Effector CD8-positive, alpha-beta T cell (primary cell): Measurements from ENCODE around the gene SEC22C.
"Not testable (repeated sequence)": the region's sequence is repeated elsewhere in the genome, so short reads cannot be mapped to it uniquely, and the experiment has no call there.

Experiments used
- DNase-seq: peaks from one replicate; lab custom pipeline; 2025; lab: John Stamatoyannopoulos, UW
- total RNA-seq, 4 experiments: gene quantifications; one replicate each; lab custom pipeline; 2026; lab: John Stamatoyannopoulos, UW

The SEC22C gene
- 76.1 to 122 (median 98.2) reads per million in 4 experiments for total RNA-seq

GRCh38 chr3:42581709-42582473 lies at the start of gene SEC22C:
TSS of gene SEC22C (minus strand) at chr3:42581967. CDS start at chr3:42569046, 12,921 bp downstream.
- DNase-seq = peak; percentile 92

- no peak for DNase-seq
Observed at GRCh38 chr3:42613462-42613861, 31.7 kb upstream of the SEC22C start.

- no peak for DNase-seq
Observed at GRCh38 chr3:42612928-42613327, 31.2 kb upstream of the SEC22C start.

- DNase-seq = no peak
Observed at GRCh38 chr3:42612217-42612616, 30.4 kb upstream of the SEC22C start.

- DNase-seq = no peak
Observed at GRCh38 chr3:42610976-42611375, 29.2 kb upstream of the SEC22C start.

GRCh38 chr3:42608581-42608980 lies 26.8 kb upstream of the SEC22C start:
- DNase-seq = no peak

- DNase-seq = no peak
Observed at GRCh38 chr3:42605546-42606173, 23.9 kb upstream of the SEC22C start.

- no peak for DNase-seq
Observed at GRCh38 chr3:42602961-42603360, 21.2 kb upstream of the SEC22C start.

- no peak for DNase-seq
Observed at GRCh38 chr3:42601896-42602581, 20.3 kb upstream of the SEC22C start.

GRCh38 chr3:42600958-42601675 lies 19.4 kb upstream of the SEC22C start:
- peak; percentile 54 for DNase-seq

GRCh38 chr3:42600111-42600957 lies 18.6 kb upstream of the SEC22C start, which contains the start of gene NKTR:
TSS of gene NKTR (plus strand) at chr3:42600686. CDS start at chr3:42601007, 321 bp downstream.
- DNase-seq = peak; percentile 100

- DNase-seq = not testable (repeated sequence)
Observed at GRCh38 chr3:42597098-42597497, 15.3 kb upstream of the SEC22C start.

GRCh38 chr3:42595682-42596081 lies 13.9 kb upstream of the SEC22C start:
- DNase-seq = no peak

GRCh38 chr3:42593635-42594034 lies 11.9 kb upstream of the SEC22C start:
- DNase-seq = no peak

- no peak for DNase-seq
Observed at GRCh38 chr3:42591811-42592210, 10.0 kb upstream of the SEC22C start.

GRCh38 chr3:42590989-42591756 lies 9.4 kb upstream of the SEC22C start:
- no peak for DNase-seq

- DNase-seq = no peak
Observed at GRCh38 chr3:42589382-42590109, 7.8 kb upstream of the SEC22C start.

GRCh38 chr3:42588625-42589024 lies 6.9 kb upstream of the SEC22C start:
- DNase-seq = no peak

- no peak for DNase-seq
Observed at GRCh38 chr3:42582474-42583070, 805 bp upstream of the SEC22C start.
